RCC 7860 (cell line): ENCODE measurements around the gene DTNBP1.

ENCODE experiments used
- DNase-seq: peaks from one replicate; pipeline ENCODE4 v3.0.0-alpha.2; 2015; ENCODE audit warnings: low spot score
- FAIRE-seq: peaks from 2 replicates; lab custom pipeline; 2012; peaks lifted over from hg19 to GRCh38; lab: Jason Lieb, UNC

Gene DTNBP1

DNA sequence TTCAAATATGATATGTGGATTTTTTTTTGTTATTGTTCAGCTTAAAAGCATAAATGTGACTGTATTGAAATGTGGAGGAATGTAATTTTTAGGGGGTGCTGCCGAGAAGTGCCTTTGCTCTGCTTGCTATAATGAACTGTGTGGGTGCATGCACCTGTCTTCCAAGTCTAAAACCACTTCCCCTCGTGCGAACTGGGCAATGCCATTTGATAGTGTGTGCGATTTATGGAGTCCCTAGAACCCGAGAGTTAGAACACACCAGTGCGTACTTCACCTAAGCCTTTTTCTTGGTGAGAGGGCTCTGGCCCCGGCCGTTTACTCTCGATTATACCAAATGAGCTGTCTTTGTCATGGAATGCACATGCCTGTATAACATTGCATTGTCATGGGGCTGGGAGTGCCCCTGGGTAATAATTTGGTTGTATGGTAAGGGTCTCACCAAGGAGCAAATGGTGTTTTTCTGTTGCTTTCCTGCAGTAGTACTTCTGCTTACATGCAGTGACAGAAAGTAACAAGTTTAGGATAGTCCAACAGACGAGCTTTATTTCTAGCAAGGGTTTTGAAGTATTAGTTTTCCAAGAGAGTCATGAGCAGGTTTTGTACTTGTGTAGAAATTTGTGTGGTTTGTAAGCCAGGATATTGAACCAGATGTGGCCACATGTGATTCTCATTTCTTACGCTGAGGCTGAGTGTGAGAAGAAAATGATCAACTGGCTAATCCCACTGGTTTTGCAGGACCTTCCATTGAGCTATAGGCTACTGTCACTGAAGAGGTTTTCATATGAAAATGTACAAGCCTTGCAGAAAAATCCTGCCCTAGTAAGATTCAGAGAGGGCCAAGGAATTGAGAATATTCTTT is 172.4 kb downstream of the DTNBP1 start:
- DNase-seq (no peak), FAIRE-seq (no peak)

GRCh38 chr6:15489261-15489962 is 173.4 kb downstream of the DTNBP1 start:
- DNase-seq (no peak), FAIRE-seq (no peak)

- DNase-seq (no peak), FAIRE-seq (no peak)
Measured at GRCh38 chr6:15487262-15487661, 175.6 kb downstream of the DTNBP1 start.

- FAIRE-seq (no peak), DNase-seq (no peak)
Measured at GRCh38 chr6:15485936-15486335, 176.9 kb downstream of the DTNBP1 start.

GRCh38 chr6:15484821-15485220 is 178.0 kb downstream of the DTNBP1 start:
- FAIRE-seq (no peak), DNase-seq (no peak)

DNA sequence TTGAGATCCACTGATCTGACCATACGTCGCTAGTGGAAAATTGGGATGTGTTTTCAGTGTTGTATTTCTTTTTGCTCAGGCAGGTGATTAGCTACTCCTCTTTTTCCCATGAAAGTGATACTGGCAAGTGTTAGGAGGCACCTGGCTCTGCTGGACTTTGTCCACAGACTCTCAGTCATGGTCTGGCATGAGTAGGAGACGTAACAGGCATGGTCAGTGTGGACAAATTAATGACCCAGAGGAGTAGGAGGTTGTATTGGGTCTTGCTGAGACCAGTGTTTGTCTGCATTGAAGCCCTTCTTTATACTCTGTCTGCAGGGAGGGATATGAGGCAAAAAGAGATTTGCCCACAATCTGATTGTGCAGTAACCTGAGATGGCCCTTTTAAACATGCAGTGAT is 178.7 kb downstream of the DTNBP1 start:
- DNase-seq (no peak), FAIRE-seq (no peak)

DNA sequence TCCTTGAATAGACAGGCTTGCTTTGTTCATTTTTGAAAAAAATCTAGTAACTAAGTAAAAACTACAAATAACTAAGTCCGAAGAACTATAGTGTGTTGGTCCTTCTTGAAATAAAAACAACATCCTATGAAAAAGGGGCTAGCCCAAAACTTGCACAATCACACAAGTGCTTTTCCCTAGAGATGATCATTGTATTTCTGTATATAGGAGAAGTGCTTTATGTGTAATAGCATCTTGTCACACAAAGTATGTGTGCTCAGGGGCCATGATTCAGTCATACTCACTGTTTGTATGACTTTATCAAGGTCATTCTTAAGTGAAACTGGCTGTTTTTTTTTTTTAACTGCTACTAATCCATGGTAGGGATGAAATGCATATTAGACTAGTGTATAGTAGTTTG is 179.8 kb downstream of the DTNBP1 start:
- DNase-seq (no peak), FAIRE-seq (no peak)

GRCh38 chr6:15481390-15482291 is 181.2 kb downstream of the DTNBP1 start:
- DNase-seq, result no peak
- no peak for FAIRE-seq

- no peak for FAIRE-seq
Measured at GRCh38 chr6:15480525-15480924, 182.3 kb downstream of the DTNBP1 start.

GRCh38 chr6:15479761-15480160 is 183.1 kb downstream of the DTNBP1 start:
- DNase-seq, result no peak
- FAIRE-seq, result no peak

More at GRCh38 chr6:15480525-15480924, 182.3 kb downstream of the DTNBP1 start:
- no peak for DNase-seq

DNA sequence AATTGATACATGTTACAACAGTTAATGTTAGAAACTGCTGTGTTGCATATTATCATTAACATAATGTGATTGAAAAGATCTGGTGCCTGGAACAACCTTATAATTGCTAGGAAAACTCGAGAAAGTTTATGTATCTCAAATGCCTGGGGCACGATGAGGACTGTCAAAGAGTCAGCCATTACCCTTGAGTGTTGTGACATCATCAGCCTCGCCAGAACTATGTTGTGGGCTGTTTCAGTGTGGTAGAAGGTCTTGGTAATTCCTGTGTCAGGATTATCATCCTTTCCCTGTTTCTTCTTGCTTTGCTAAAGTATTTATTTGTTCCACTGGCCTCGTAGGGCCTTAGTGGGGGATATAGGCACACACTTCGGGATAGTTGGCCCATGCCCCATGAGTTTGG is 185.1 kb downstream of the DTNBP1 start:
- FAIRE-seq (no peak), DNase-seq (no peak)

GRCh38 chr6:15476631-15477380 is 186.0 kb downstream of the DTNBP1 start:
- FAIRE-seq, result no peak

GRCh38 chr6:15475872-15476271 is 187.0 kb downstream of the DTNBP1 start:
- DNase-seq (no peak), FAIRE-seq (no peak)

More at GRCh38 chr6:15476631-15477380, 186.0 kb downstream of the DTNBP1 start:
- DNase-seq, result no peak

DNA sequence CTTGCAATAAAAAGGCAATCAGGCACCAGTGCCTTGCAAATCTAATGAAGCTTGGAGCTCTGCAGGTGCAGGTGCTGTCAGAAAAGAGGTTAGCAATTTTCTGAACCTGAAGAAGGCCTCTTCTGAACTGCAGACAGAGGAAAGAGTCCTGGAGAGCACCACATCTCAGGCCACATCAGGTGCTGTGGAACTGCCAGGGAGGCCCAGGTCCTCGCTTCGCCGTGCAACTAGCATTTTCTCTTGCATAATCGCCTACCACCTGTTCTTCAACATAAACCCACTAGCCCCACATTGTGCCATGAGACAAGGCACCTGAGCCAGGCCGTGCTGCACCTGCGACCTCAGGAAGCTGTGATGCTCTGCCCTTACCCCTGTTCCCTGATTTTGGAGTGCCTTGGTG is 187.6 kb downstream of the DTNBP1 start:
- no peak for DNase-seq
- FAIRE-seq, result no peak

- FAIRE-seq, result no peak
- no peak for DNase-seq
Measured at GRCh38 chr6:15474196-15474595, 188.6 kb downstream of the DTNBP1 start.

DNA sequence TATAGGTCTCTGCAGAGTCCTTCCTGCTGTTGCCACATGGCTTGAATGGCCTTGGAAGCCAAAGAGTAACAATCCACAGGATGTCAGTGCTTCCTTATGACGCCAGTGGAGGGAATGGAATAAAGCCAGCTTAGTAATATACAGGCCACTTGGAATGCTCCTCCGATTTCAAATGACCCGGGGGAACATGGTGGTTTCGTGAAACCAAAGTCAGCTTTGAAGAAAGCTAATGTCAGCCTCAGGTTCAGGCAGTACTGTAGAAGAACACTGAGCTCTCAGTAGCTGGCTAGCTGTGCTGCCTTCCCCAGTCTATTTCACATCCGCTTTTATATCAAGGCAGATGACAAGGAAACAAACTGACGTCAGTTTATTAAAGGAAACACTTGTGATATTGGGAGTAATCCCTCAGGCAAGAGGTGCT is 189.1 kb downstream of the DTNBP1 start:
- no peak for DNase-seq
- FAIRE-seq, result no peak

DNA sequence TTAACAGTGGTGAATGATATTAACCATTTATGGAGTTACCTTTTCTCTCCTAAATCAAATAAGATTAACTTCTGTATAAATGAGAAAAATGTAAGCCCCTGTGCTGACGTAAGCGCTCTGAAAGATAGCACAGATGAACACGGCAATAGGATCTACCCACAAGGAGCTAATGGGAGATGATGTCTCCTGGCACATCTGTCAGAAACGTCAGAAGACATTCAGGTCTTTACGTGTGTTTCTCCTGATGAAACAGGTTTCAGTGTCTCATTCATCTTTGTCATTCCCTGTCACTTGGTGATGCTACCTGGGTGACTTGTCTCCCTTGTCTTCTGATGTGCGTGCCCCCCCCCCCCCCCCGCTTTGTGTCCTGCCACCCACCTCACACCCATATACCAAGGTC is 189.7 kb downstream of the DTNBP1 start:
- DNase-seq (no peak), FAIRE-seq (no peak)
